Pancreas (tissue), 10 donors: ENCODE data around the gene DMRT3. TPM values are rescaled to one million over a fixed set of nuclear protein-coding genes. Genes with fewer than 3 reads are reported as not detected.
A peak's percentile ranks its signal among the peaks of the same experiment; 100 is the strongest.

Experiments used
- ATAC-seq, 4 donors: fragments of 200-7000 bp; cut with Tn5 transposase; one replicate each; pipeline versions ENCODE4 v1.8.0 to v1.9.1; 2020; ENCODE audit warnings: mild to moderate bottlenecking in 4 of 4, moderate library complexity in 4 of 4
- DNase-seq, 6 donors: peaks; one replicate each; pipeline ENCODE4 v3.0.0-alpha.2; 2020
- FAIRE-seq: peaks from 2 replicates; lab custom pipeline; 2012; peaks lifted over from hg19 to GRCh38; lab: Jason Lieb, UNC
- H3K27ac ChIP-seq, 4 donors: fragments of 200-600 bp; sonication (generic); 1 replicate in 3 of 4; 2 replicates in 1 of 4; pipeline versions ENCODE4 v1.5.0 to v1.8.0; 2020
- H3K27me3 ChIP-seq, 4 donors: fragments of 200-600 bp; one replicate each; pipeline ENCODE4 v1.8.0; 2021
- H3K36me3 ChIP-seq, 3 donors: fragments of 200-600 bp; sonication (generic) in 1 of 3; one replicate each; pipeline versions ENCODE4 v1.5.0 to v1.8.0; 2020 to 2021
- H3K4me1 ChIP-seq, 3 donors: fragments of 200-600 bp; one replicate each; pipeline ENCODE4 v1.8.0; 2021
- H3K4me3 ChIP-seq, 4 donors: fragments of 200-600 bp; sonication (generic) in 2 of 4; one replicate each; pipeline versions ENCODE4 v1.5.0 to v1.8.0; 2020 to 2021
- H3K9me3 ChIP-seq, 4 donors: fragments of 200-600 bp; one replicate each; pipeline ENCODE4 v1.8.0; 2021
- CTCF ChIP-seq, 4 donors: fragments of 200-600 bp; sonication (generic) in 3 of 4; IDR thresholded peaks; one replicate each; pipeline versions ENCODE4 v1.5.0 to v1.8.0; 2021; ENCODE audit warnings: antibody characterized with exemption in 4 of 4
- WGBS, 2 donors: extraction: QIAGEN DNeasy Blood & Tissue Kit; methylation state at CpG; one replicate each; pipeline ENCODE4 v1.1.7; 2013; 5-methylcytosine and 5-hydroxymethylcytosine counted together
- intact Hi-C, 3 donors: fragments of 100-400 bp; cut with DNase I; formaldehyde crosslinking; loops; one replicate each; pipeline versions ENCODE4 v1.11.1 to v1.14.2; 2022
- polyA plus RNA-seq, 2 donors: library from polyadenylated mRNA; stranded (reverse); fragments of 200-250 nt; gene quantifications; one replicate each; pipeline ENCODE4 v1.2.3, GENCODE V29; 2013
- total RNA-seq, 6 donors: library from RNA; stranded (reverse); fragmentation: NEBNext Ultra II Directional in 4 of 6; extraction: Animal tissue kit (Norgen Biotek cat#: 25700) in 4 of 6; gene quantifications; one replicate each; pipeline versions ENCODE4 v1.2.1 to v1.2.4, GENCODE V29; 2021 to 2023
- donor health status: healthy with polysubstance abuse.
- donor health status: DM: no; HTN: no; CAD: no; lungs with moderate emphysema.
- donor health status: DM: no; HTN: no; CAD: no.
- donor health status: control.
- donor health status: control.
- donor health status: Bipolar disorder and iron deficiency.
- donor health status: DM: yes; HTN: yes; CAD: no.
- donor health status: DM: no; HTN: no; CAD: no.
- donor health status: DM: no; HTN: no; CAD: no.
- donor health status: DM: yes; HTN: yes; CAD: no.

The DMRT3 gene
- total and polyA plus RNA-seq, 8 donors, result not detected

GRCh38 chr9:1014225-1014624, 37.8 kb downstream of the DMRT3 start:
- Histone ChIP-seq H3K36me3 (no peaks in the 10 kb centered on the region), H3K27ac (no peak overlapping the region), H3K4me3 (no peak overlapping the region), H3K4me1 (no peaks in the 10 kb centered on the region), H3K27me3 (peaks cover 0 to 2% (median 0%) of the 10 kb centered on the region in 4 donors), H3K9me3 (no peaks in the 10 kb centered on the region)
- 77 to 78% methylated on average over 4 of the region's 4 CpGs for WGBS, 2 donors
- DNase-seq (no peak), ATAC-seq (no peak), FAIRE-seq (no peak)
- no peak for TF ChIP-seq CTCF (IDR thresholded peaks at IDR 0.05)
- intact Hi-C loops, result no loop called here

GRCh38 chr9:1014640-1015039, 38.2 kb downstream of the DMRT3 start:
- Histone ChIP-seq H3K4me3 (no peak overlapping the region), H3K36me3 (no peaks in the 10 kb centered on the region), H3K27me3 (peaks cover 0 to 4% (median 0%) of the 10 kb centered on the region in 4 donors), H3K27ac (no peak overlapping the region), H3K9me3 (no peaks in the 10 kb centered on the region), H3K4me1 (no peaks in the 10 kb centered on the region)
- TF ChIP-seq CTCF (IDR thresholded peaks at IDR 0.05), result no peak
- ATAC-seq (no peak), DNase-seq (no peak), FAIRE-seq (no peak)
- intact Hi-C loops, result no loop called here
- WGBS, 2 donors, result 79 to 93% methylated on average over 2 of the region's 2 CpGs

GRCh38 chr9:1018121-1018520, 41.7 kb downstream of the DMRT3 start:
- FAIRE-seq (no peak), ATAC-seq (peak in 3 of 4 donors; percentile 59 to 69 (median 66)), DNase-seq (peak in 1 of 6 donors; percentile 15)
- Histone ChIP-seq H3K27ac (no peak overlapping the region), H3K36me3 (no peaks in the 10 kb centered on the region), H3K9me3 (no peaks in the 10 kb centered on the region), H3K27me3 (peaks cover 0 to 6% (median 0%) of the 10 kb centered on the region in 4 donors), H3K4me3 (no peak overlapping the region), H3K4me1 (no peaks in the 10 kb centered on the region)
- WGBS, 2 donors, result 12% methylated on average over 10 of the region's 10 CpGs
- peak in 2 of 4 donors; percentile 12 to 16 for TF ChIP-seq CTCF (IDR thresholded peaks at IDR 0.05)
- intact Hi-C loops, result no loop called here

- 73 to 87% methylated on average over 1 of the region's 1 CpG for WGBS, 2 donors
- Histone ChIP-seq H3K9me3 (no peaks in the 10 kb centered on the region), H3K36me3 (no peaks in the 10 kb centered on the region), H3K27me3 (peaks cover 0 to 6% (median 0%) of the 10 kb centered on the region in 4 donors), H3K4me1 (no peaks in the 10 kb centered on the region), H3K27ac (no peak overlapping the region), H3K4me3 (no peak overlapping the region)
- DNase-seq (no peak), FAIRE-seq (no peak), ATAC-seq (no peak)
- intact Hi-C loops, result no loop called here
- TF ChIP-seq CTCF (IDR thresholded peaks at IDR 0.05), result no peak
Observed at GRCh38 chr9:1024112-1024511, 47.7 kb downstream of the DMRT3 start.

- Histone ChIP-seq H3K27me3 (peaks cover 0 to 2% (median 0%) of the 10 kb centered on the region in 4 donors), H3K36me3 (no peaks in the 10 kb centered on the region), H3K4me1 (no peaks in the 10 kb centered on the region), H3K27ac (no peak overlapping the region), H3K9me3 (no peaks in the 10 kb centered on the region), H3K4me3 (no peak overlapping the region)
- no peak for ATAC-seq
- FAIRE-seq, result no peak
- intact Hi-C loops, result no loop called here
- no peak for DNase-seq
- no peak for TF ChIP-seq CTCF (IDR thresholded peaks at IDR 0.05)
- 77 to 79% methylated on average over 8 of the region's 8 CpGs for WGBS, 2 donors
Observed at GRCh38 chr9:1025131-1025530, 48.7 kb downstream of the DMRT3 start.
